AG08395 (cell line): ENCODE results near the gene MYH10.
A peak's percentile ranks its signal among the peaks of the same experiment; 100 is the strongest.

Experiments
- DNase-seq: peaks from one replicate; pipeline ENCODE4 v3.0.0; 2012; ENCODE audit warnings: mixed read lengths, low spot score

The MYH10 gene

DNA sequence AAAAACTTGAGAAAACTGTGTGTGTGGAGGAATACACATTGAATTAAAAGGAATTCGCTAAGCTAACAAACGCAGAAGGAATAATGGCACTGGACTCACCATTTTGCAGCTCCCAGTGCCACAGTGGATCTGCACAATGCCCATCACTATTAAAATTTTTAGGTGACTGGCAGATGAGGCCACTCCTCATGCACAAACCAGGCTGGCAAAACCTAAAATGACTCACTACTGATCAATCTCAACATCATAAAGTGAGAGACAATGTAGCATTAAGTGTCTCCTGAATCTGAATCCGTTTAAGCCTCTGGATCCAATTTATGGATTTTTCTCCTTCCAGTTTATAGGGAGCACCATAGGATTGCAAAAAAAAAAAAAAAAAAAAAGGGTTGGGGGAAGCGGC is 20.6 kb downstream of the MYH10 start:
- no peak for DNase-seq

DNA sequence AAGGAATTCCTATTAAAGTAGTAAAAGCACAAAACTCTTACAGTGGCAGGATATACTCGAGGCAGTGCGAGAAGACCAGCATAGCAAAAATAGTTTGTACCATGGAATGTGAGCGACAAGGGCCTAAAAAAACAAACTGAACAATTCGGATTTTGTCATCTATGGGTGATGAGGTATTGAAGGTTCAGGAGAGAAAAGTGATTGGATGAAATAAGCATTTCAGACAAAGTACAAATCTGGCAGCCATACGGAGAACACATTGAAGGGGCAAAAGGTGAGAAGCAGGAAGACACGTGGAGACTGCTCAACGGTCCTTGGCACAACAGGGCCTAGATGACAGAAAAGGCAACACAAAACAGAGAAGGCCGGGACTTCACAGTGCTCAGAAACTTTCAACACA is 22.5 kb downstream of the MYH10 start:
- DNase-seq = no peak

DNA sequence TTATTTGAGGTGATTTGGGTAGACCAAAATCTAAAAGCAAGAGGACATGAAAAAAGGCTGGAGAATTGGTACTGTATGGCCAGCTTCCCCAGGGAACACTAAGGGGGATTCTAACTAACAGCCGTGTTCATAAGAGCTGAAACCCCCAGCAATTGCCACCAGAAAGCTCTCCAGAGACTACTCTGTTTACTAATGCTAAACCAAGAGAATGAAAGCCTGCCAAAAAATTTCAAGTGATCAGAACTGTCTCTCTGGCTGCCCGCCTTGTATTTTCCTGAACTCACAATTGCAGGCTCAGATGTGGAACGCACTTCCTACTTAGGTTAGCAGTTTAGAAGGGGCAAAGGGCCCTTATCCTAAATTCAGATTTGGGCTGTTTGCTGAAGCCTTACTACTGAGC is 24.1 kb downstream of the MYH10 start:
- peak; percentile 18 for DNase-seq

DNA sequence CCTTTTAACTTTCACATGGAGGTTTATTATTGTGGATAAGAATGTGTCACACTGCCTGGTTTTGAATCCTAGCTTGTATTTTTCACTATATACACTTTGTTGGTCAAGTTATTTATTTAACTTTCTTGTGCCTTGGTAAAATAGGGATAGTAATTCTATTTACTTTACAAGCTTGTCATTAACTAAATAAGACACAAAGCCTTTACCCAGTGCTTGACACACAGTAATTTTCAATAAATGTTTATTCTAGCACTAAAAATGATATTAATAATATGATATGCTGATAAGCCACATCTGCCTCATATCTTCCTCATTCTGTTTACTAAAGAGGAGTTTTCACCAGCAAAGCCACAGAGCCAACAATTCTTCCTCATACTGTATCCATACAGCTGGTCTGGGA is 27.8 kb downstream of the MYH10 start:
- DNase-seq = no peak

DNA sequence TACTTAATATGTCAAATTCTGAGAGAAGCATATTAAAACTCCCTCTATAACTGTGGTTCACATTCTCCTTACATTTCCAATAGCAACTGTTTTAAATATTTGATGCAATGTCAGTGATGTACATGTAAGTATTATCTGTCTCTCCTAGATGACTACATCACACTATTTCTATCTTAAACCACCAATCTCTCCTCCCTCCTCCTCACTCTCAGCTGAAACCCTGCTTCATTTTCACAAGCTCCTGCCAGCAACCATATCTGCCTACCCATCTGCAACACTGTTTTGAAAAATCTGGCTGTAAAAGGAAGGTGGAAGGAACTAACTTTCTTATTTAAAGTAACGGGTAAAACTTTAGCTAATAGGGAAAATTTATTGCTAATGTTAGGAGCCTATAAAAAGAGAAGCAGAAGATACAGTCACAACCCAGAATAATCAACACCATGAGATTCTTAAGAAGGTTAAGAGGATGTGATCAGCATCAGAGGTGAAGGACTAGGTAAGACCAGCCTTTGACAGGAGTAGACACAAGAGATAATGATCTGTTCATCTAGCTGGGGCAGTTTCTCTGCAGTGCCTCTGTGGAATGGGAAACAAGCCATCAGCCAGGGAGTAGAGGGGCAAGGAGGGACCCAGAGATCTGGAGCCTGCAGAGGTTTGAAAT is 31.0 kb downstream of the MYH10 start:
- DNase-seq = no peak

DNA sequence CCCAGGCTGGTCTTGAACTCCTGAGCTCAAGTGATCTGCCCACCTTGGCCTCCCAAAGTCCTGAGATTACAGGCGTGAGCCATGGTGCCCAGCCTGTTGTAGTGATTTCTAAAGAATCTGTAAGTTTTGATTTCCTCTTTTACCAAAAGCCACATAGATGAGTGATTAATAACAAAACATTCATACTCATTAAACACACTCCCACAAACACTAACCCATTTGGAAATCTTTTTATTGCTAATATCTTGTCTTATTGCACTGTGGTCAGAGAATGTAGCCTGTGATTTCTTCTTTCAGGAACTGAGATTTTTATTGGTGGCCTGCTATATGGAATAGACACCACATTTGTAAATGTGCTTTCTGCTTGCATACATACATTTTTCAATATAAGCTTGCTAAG is 31.6 kb downstream of the MYH10 start:
- DNase-seq = no peak

DNA sequence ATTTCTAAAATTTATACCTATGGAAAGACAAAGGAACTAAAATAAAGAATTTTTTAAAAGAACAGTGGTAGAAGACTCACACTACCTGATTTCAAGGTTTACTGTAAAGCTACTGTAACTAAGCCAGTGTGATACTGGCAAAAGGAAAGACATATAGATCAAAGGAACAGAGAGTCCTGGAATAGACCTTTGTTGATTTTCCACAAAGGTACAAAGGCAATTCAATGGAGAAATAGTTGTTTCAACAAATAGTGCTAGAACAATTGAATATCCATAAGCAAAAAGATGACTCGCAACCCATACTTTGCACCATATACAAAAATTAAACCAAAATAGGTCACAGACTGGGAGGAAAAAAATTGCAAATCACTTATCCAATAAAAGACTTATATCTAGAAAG is 36.7 kb downstream of the MYH10 start:
- DNase-seq = no peak

DNA sequence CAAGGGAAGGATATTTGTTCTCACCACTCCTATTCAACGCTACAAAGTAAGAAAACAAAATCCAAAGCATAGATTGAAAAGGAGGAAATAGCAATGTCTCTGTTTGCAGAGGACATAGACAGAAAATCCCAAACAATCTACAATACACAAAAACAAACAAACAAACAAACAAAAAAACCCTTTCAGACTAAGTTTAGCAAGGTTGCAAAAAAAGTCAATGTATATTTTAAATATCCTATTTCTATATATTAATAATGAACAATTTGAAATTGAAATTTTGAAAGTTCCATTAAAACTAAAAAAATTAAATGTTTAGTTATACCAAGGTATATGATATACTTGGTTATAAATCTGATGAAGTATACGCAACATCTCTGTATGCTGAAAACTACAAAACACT is 37.2 kb downstream of the MYH10 start:
- DNase-seq = no peak

DNA sequence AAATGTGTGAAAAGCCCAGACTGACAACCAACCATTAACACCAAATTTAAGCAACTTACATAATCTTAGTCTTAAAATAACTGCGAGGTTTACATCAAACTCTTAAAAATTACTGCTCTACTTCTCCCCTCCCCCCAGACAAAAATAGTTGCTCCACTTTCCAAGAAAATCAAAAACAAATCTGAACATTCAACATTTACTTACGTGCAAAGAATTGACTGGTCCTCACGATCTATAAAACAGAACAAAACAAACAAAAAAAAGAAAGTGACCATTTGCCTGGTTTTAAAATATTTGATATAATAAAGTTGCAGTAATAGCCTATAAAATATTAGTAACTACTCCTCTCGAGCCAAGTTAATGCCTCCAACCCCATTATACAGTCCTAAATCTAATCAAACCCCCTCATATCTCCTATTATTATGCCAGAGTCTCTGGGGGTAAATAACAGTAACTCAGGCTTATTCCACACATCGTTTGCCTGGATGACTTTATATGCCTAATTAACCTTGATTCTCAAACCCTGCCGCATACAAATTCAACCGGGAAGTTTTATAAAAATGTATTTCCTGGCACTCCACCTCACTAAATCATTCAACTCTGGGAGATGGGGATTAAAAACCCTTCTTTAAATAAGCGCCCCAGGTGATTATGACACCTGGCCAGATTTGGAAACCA is 41.5 kb downstream of the MYH10 start:
- no peak for DNase-seq

DNA sequence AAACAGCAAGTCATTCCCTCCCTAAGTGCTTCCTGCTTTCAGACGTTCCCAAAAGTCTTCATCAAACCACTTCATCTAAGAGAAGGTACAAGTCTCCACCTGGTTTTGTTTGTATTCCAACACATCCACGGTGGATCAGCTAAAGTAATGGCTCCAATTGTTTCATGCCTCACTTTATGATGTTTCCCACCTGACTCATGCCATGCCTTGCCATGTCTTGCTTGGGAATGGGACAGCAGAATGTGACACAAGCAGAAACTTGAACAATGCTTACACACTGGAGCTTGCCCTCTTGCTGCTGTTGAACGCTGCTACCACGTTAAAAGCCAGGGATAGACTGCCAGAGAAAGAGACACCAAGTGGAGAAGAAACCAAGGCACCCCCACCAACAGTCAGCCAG is 43.8 kb downstream of the MYH10 start:
- no peak for DNase-seq

DNA sequence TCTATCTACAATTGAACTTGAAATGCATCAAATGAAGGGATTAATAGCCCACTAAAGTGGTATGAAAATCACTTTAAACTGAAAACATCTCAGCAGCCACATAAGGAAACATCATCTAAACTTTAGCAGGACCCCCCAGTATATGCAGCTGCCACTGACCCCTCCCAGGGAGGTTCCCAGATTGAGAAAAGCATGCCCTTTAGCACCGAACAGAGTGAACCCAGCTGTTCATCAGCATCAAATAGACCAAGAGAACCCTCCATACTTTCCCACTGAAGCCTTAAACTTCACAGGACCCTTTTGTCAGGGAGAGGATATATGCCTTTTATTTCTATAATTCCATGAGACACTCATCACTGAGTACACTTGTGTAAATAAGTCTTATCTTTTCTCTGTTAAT is 44.6 kb downstream of the MYH10 start:
- no peak for DNase-seq

DNA sequence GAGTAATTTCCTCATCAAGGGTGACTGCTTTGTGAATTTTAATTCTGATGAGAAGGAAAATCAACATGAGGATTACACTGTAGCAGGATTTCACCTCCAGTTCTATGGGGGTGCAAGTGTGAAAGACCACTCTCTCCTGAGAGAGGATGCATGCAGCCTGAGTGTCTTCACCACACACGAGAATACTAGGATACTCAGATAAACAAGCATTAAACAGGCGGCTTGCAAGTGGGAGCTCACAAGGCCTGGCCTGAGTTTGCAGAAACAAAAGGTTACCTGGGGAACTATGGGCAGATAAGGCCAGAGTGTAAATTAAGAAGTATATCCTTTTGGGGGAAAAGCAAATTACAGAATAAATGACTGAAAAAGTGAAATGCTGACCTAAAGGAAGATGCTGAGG is 46.6 kb downstream of the MYH10 start:
- no peak for DNase-seq

DNA sequence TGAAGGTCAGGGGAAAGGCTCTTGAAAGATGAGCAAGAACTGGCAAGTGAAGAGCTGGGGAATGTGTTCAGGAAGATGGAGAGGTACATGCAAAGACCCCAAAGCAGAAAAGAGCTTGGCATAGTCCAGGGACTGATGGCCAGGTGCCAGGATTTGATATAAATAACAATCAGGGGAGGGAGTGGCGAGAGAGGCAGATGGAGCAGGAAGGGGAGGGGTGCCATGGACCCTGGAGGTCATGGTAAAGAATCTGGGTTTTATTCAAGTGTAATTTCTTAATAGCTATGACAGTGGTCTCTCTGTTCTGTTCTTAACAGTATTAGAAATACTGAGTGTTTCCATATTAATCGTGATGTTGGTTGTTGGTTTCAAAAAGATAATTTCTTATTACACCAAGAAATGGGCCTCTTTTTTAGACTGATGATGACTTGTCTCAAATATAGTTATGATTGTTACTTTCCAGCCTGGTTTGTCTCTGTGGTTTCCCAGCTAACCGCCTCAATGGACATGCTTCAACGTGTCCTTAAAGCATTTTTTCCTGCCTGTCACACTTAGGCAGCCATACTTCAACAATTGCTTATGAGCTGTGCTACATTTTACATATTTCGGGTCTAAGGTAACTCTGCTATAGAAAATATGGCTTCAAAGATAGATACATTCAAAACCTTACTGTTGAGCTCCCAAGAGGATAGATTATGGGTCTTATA is 49.4 kb downstream of the MYH10 start:
- DNase-seq = no peak

DNA sequence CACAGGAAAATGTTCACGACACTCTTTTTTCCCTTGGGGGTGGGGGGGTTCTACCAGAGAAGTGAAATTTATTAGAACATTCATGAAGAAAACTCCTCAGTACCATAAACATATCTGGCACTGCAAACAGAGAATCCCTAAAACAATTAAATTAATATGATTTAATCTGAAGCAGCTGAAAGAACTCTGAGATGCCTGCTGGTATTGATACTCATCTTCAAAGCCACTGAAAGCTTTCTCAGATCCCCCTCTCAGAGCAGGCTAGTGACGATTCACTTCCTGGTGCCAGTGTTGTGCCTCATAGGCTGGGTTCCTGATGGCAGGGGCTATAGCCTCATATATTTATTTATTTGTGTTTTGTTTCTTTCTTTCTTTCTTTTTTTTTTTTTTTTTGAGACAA is 52.7 kb downstream of the MYH10 start:
- no peak for DNase-seq

DNA sequence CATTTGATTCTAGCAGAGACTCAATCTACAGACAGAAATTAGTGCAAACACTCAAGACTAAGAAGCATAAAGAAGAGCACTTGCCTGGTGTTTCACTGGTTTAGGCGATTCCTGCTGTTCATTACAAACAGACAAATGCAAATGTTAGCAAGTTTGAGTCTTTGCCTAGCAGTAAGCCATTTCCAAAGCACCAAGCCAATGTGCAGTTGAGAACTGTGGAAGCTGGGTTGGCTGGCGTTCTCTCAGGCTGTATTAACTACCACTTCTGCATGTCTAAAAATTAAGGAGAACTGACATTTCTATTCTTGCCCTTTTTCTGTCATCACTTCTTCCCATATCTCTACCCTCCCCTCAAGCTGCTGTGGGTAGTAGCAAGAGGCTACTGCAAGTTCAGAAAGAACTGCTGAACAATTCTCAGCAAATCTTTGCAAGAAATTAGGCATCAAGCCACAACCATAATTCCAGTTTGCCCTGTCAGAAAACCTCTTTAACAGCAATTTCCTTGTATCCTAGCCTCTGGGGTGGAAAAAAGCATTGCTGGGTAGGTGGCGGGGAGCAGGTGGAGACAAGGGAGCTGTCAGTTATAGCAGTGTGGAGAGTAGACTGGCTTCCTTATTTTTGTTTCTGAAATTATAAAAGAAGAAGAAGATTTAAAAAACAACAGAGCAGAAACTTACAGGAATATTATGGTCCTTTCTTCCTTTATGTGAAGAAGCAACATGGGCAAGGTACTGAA is 53.8 kb downstream of the MYH10 start:
- DNase-seq = no peak

DNA sequence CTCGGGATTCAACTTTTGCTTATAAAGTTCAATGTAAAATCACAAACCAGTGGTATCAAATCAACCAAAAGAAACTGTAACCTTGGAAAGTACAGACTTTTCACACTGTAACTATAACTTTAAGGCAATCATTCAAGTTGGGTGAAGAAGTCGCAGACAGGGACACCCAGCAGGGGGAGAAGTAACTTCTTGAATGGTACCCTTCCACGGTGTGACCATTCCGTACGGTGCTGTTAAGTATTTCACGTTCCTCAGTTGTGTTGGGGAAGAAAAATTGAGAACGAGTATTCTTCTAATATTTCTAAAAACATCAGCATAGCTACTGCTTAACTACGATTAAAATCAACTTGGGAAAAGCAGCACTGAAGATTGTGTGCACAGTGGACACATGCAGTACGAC is 55.8 kb downstream of the MYH10 start:
- DNase-seq = no peak

DNA sequence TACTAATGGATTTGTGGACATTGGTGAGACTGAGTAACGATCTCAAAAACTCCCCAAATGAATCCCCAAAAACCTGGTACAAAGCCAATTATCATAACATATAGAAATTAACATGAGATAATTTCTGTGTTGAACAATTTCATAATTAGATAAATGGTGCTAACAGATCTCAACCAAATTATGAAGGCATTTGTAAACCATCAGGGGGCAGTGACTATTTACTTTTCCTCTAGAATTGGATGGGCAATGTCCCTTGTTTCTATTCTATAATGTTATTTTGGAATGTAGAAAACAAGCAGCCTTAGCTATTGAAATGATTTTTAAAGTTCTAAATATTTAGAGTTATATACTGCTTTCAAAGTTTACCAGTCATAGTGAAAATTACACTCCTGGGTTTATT is 57.8 kb downstream of the MYH10 start:
- peak; percentile 35 for DNase-seq

DNA sequence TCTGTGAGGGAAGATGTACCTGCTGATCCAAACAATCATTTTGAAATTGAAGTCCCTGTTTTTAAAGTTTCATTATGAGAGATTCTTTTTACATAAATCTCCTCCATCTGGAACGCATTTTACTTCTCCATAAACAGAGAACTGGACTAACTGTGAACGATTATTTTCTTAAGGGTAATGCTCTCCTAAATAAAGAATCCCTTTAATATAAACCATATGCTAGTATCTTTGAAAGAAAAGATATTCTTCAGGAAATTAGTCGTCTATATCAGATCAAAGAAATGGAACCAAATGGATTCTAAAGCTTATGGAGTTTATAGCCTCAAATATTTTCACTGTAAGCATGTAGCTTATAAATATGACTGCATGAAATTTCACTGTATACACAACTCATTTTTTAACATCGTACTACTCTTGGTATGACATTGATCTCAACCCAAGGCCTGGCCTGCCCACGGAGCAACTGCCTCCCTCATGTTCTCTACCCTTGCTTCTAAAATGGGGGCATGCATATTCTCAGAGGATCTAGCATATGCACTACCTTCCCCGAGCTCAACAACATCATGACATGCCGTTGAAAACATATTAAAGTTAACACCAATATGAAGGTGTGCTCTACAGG is 66.4 kb downstream of the MYH10 start:
- DNase-seq = peak; percentile 7

DNA sequence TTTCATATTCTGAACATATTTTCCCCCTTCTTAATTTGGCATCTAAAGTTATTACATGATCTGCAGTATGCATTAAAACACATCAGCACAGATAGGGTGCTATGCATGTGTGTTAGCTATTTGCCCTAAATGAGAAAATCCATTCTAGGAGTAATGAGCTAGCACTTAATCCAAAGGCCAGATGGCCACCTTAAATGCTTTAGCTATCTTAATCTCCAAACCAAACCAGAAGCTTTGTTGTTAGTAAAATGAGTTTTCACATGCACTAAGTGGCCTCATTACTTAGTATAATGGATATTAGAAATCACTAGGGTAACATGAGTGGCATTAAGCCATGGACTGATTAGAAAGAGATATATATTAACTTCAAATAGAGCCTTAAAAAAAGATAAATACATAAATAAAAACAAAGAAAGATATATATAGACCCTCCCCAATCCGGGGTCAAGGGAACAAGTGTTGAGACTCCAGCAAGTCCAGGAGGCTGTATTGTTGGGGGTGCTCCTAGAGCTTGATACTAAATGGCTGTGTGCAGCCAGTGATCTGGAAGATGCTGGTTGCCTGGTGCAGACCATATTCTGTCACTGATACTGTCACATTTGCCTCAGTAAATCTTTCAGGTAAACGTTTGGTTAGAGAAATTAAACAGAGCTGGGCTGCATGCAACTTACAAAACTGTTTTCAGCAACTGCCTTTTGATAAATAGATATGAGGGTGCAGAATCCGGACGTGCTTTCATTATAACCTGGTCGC is 67.3 kb downstream of the MYH10 start:
- DNase-seq = no peak

DNA sequence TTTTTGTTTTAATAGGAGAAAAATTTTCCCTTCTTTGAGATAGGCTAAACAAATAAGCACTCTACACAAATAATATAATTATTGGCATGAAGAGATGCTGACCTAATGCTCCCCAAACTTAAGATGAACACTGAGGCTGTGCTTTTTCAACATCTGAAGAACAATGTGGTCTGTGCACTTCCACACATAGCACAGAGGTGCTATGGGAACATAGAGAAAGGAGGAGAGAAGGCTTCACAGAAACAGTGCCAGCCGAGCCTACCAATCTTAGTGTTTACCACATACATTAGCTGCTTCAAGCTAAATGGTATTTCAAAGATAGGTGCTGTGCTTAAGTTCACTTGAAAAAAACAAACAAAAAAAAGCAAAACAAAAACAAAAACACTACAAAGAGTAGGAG is 72.4 kb downstream of the MYH10 start:
- DNase-seq = no peak

DNA sequence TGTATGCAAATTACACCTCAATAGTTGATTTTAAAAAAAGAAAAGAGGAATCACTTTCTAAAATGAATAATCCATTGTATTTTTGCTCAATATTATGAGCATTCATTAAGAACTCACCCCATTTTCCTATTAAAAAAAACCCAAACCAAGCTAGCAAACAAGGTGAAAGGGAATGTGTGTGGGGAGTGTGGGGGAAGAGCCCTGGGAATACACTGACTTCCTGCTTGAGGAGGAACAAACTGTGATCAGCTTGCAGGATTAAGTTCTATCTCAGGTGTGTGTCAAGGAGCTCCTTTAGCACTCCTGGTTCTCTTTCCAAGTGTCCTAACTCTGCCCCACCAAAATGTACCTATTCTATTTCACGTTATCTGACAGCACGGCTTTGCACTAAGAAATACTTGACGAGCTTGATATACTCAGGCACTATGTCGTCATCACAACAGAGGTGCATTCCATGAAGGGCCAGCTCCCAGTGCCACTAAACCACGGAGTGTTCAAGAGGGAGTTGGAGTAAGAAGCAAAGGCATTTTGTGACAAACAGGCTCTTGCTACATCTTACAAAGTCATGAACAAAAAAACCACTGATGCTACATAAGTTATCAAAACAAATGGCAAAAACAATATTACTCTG is 73.2 kb downstream of the MYH10 start:
- DNase-seq = no peak
